HG02798 (cell line): Measurements from ENCODE around the gene SEC16A.

Source experiments
- ATAC-seq: cut with Tn5 transposase; IDR thresholded peaks from one replicate; pipeline ENCODE4 v1.9.1; 2021; ENCODE audit warnings: mild to moderate bottlenecking; ENCODE audit not compliant: unreplicated experiment, poor library complexity

The SEC16A gene

GRCh38 chr9:136470792-136471469 lies 11.9 kb downstream of the SEC16A start:
- no peak for ATAC-seq

- ATAC-seq, result no peak
Observed at GRCh38 chr9:136470356-136470755, 12.5 kb downstream of the SEC16A start.

GRCh38 chr9:136467766-136468165 lies 15.1 kb downstream of the SEC16A start:
- no peak for ATAC-seq

- no peak for ATAC-seq
Observed at GRCh38 chr9:136466155-136466541, 16.7 kb downstream of the SEC16A start.

GRCh38 chr9:136465500-136466154 lies 17.2 kb downstream of the SEC16A start:
- no peak for ATAC-seq

- ATAC-seq, result no peak
Observed at GRCh38 chr9:136464241-136464640, 18.6 kb downstream of the SEC16A start.

GRCh38 chr9:136463578-136463977 lies 19.3 kb downstream of the SEC16A start:
- no peak for ATAC-seq

- ATAC-seq, result no peak
Observed at GRCh38 chr9:136462664-136463063, 20.2 kb downstream of the SEC16A start.

GRCh38 chr9:136460772-136461325 lies 22.0 kb downstream of the SEC16A start:
- no peak for ATAC-seq

- no peak for ATAC-seq
Observed at GRCh38 chr9:136459425-136459824, 23.4 kb downstream of the SEC16A start.

- no peak for ATAC-seq
Observed at GRCh38 chr9:136457326-136457725, 25.5 kb downstream of the SEC16A start.

- ATAC-seq, result no peak
Observed at GRCh38 chr9:136456258-136456657, 26.6 kb downstream of the SEC16A start.

- no peak for ATAC-seq
Observed at GRCh38 chr9:136455043-136456002, 27.5 kb downstream of the SEC16A start.

- no peak for ATAC-seq
Observed at GRCh38 chr9:136454026-136454796, 28.6 kb downstream of the SEC16A start.

- ATAC-seq, result no peak
Observed at GRCh38 chr9:136453326-136453725, 29.5 kb downstream of the SEC16A start.

GRCh38 chr9:136451221-136451877 lies 31.5 kb downstream of the SEC16A start:
- ATAC-seq, result no peak

GRCh38 chr9:136448655-136449054 lies 34.2 kb downstream of the SEC16A start:
- no peak for ATAC-seq

- ATAC-seq, result no peak
Observed at GRCh38 chr9:136447173-136447778, 35.6 kb downstream of the SEC16A start.

GRCh38 chr9:136445799-136446198 lies 37.0 kb downstream of the SEC16A start:
- no peak for ATAC-seq
